SK-N-SH treated with all-trans-retinoic acid at 6 μM for 48 hours (cell line): ENCODE results near the gene PAX3.
A peak's percentile ranks its signal among the peaks of the same experiment; 100 is the strongest.

Source experiments
- ATAC-seq: fragments of 200-7000 bp; cut with Tn5 transposase; 3 replicates; pipeline ENCODE4 v1.9.1; 2020; ENCODE audit warnings: mild to moderate bottlenecking, moderate library complexity
- ARNTL ChIP-seq: fragments of 450-650 bp; formaldehyde crosslinking; IDR thresholded peaks from 2 replicates; pipeline ENCODE4 v1.5.0; 2020; ENCODE audit warnings: low read depth, mild to moderate bottlenecking, moderate library complexity, borderline replicate concordance
- BACH2 ChIP-seq: fragments of 250-450 bp; sonication (Bioruptor Pico); IDR thresholded peaks from 2 replicates; pipeline ENCODE4 v1.9.0; 2021; ENCODE audit warnings: mild to moderate bottlenecking, borderline replicate concordance
- CSDC2 ChIP-seq: fragments of 250-450 bp; sonication (Bioruptor Pico); IDR thresholded peaks from 2 replicates; pipeline ENCODE4 v1.5.0; 2020; ENCODE audit warnings: mild to moderate bottlenecking, moderate library complexity
- CSRNP3 ChIP-seq: fragments of 250-450 bp; sonication (Bioruptor Pico); IDR thresholded peaks from 2 replicates; pipeline ENCODE4 v1.5.1; 2021; ENCODE audit warnings: mild to moderate bottlenecking, moderate library complexity
- ESRRG ChIP-seq: fragments of 250-450 bp; sonication (Bioruptor Pico); IDR thresholded peaks from 2 replicates; pipeline ENCODE4 v1.6.1; 2021; ENCODE audit warnings: mild to moderate bottlenecking
- GLIS3 ChIP-seq: fragments of 250-450 bp; sonication (Bioruptor Pico); IDR thresholded peaks from 2 replicates; pipeline ENCODE4 v1.5.0; 2020; ENCODE audit warnings: mild to moderate bottlenecking, moderate library complexity
- ISL1 ChIP-seq: fragments of 250-450 bp; sonication (Bioruptor Pico); IDR thresholded peaks from 2 replicates; pipeline ENCODE4 v2.1.2; 2022; ENCODE audit warnings: mild to moderate bottlenecking, moderate library complexity
- OSR1 ChIP-seq: fragments of 250-450 bp; sonication (Bioruptor Pico); IDR thresholded peaks from 2 replicates; pipeline ENCODE4 v1.8.0; 2022; ENCODE audit warnings: moderate library complexity, mild to moderate bottlenecking, inconsistent platforms
- POU6F1 ChIP-seq: fragments of 250-450 bp; sonication (Bioruptor Pico); IDR thresholded peaks from 2 replicates; pipeline ENCODE4 v1.8.0; 2021; ENCODE audit warnings: low read depth, mild to moderate bottlenecking, moderate library complexity, borderline replicate concordance
- RARB ChIP-seq: fragments of 250-450 bp; sonication (Bioruptor Pico); IDR thresholded peaks from 2 replicates; pipeline ENCODE4 v1.8.0; 2021; ENCODE audit warnings: mild to moderate bottlenecking, moderate library complexity
- SNAI2 ChIP-seq: fragments of 250-450 bp; sonication (Bioruptor Pico); IDR thresholded peaks from 2 replicates; pipeline ENCODE4 v1.5.0; 2020; ENCODE audit warnings: mild to moderate bottlenecking, moderate library complexity
- TCF4 ChIP-seq: fragments of 250-450 bp; sonication (Bioruptor Pico); IDR thresholded peaks from 2 replicates; pipeline ENCODE4 v1.8.0; 2021; ENCODE audit warnings: mild to moderate bottlenecking, moderate library complexity, borderline replicate concordance
- TOX ChIP-seq: fragments of 250-450 bp; sonication (Bioruptor Pico); IDR thresholded peaks from 2 replicates; pipeline ENCODE4 v1.8.0; 2021; ENCODE audit warnings: mild to moderate bottlenecking, moderate library complexity, borderline replicate concordance
- ZC3H10 ChIP-seq: fragments of 250-450 bp; sonication (Bioruptor Pico); IDR thresholded peaks from 2 replicates; pipeline ENCODE4 v1.5.1; 2021; ENCODE audit warnings: mild to moderate bottlenecking, moderate library complexity
- ZFP3 ChIP-seq: fragments of 250-450 bp; sonication (Bioruptor Pico); IDR thresholded peaks from 2 replicates; pipeline ENCODE4 v1.5.0; 2020; ENCODE audit warnings: mild to moderate bottlenecking, moderate library complexity
- ZFP30 ChIP-seq: fragments of 450-650 bp; formaldehyde crosslinking; IDR thresholded peaks from 2 replicates; pipeline ENCODE4 v1.5.0; 2022; ENCODE audit warnings: mild to moderate bottlenecking, moderate library complexity
- ZNF70 ChIP-seq: fragments of 450-650 bp; formaldehyde crosslinking; IDR thresholded peaks from 2 replicates; pipeline ENCODE4 v1.5.0; 2020; ENCODE audit warnings: mild to moderate bottlenecking, moderate library complexity
- ZNF8 ChIP-seq: fragments of 450-650 bp; formaldehyde crosslinking; IDR thresholded peaks from 2 replicates; pipeline ENCODE4 v1.5.0; 2020; ENCODE audit warnings: mild to moderate bottlenecking, moderate library complexity
- TF ChIP-seq, protein P1 (sequence below): fragments of 250-450 bp; sonication (Bioruptor Pico); IDR thresholded peaks from 2 replicates; pipeline ENCODE4 v1.5.0; 2020; ENCODE audit warnings: mild to moderate bottlenecking, moderate library complexity
- TF ChIP-seq, protein P2 (sequence below): fragments of 250-450 bp; sonication (Bioruptor Pico); IDR thresholded peaks from 2 replicates; pipeline ENCODE4 v1.5.1; 2020; ENCODE audit warnings: low read depth, mild to moderate bottlenecking, moderate library complexity
- TF ChIP-seq, protein P3 (sequence below): fragments of 250-450 bp; sonication (Bioruptor Pico); IDR thresholded peaks from 2 replicates; pipeline ENCODE4 v1.8.0; 2020; ENCODE audit warnings: mild to moderate bottlenecking, moderate library complexity, borderline replicate concordance

The PAX3 gene

GRCh38 chr2:222169346-222169745, 129.5 kb downstream of the PAX3 start:
- TF ChIP-seq OSR1 (CRISPR knock-in tag): no peak
- TF ChIP-seq ISL1 (CRISPR knock-in tag): 0 out of 2 replicates have a peak, but pooled peaks have one; percentile 12
- ATAC-seq: no peak

DNA sequence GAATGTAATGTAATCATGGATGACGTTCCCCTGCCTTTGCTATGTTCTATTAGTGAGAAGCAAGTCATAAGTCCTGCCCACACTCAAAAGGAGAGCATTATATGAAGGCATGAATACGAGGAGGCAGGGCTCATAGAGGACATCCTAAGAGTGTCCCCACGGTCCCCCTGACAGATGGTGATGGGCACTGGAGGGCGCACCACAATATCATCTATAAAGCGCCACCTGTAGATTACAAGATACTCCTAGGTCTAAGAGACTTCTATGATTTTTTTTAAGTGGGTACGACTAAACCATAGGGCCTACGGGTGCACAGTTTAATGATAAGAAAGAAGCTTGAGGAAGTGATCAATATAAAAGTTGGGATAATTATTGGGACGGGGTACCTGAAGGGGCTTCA, 131.0 kb downstream of the PAX3 start:
- TF ChIP-seq ZFP3 (CRISPR knock-in tag) (no peak), CSRNP3 (CRISPR knock-in tag) (no peak)

GRCh38 chr2:222160944-222161343, 137.9 kb downstream of the PAX3 start:
- TF ChIP-seq GLIS3 (no peak), ZNF70 (no peak), TCF4 (CRISPR knock-in tag) (no peak), ZC3H10 (CRISPR knock-in tag) (no peak), RARB (no peak), ESRRG (CRISPR knock-in tag) (no peak), POU6F1 (CRISPR knock-in tag) (no peak), ARNTL (CRISPR knock-in tag) (no peak), ZFP30 (no peak), BACH2 (CRISPR knock-in tag) (no peak), ZNF8 (CRISPR knock-in tag) (no peak), ZFP3 (CRISPR knock-in tag) (no peak), OSR1 (CRISPR knock-in tag) (no peak), CSDC2 (CRISPR knock-in tag) (no peak), SNAI2 (CRISPR knock-in tag) (no peak)
- TF ChIP-seq, protein P1, sequence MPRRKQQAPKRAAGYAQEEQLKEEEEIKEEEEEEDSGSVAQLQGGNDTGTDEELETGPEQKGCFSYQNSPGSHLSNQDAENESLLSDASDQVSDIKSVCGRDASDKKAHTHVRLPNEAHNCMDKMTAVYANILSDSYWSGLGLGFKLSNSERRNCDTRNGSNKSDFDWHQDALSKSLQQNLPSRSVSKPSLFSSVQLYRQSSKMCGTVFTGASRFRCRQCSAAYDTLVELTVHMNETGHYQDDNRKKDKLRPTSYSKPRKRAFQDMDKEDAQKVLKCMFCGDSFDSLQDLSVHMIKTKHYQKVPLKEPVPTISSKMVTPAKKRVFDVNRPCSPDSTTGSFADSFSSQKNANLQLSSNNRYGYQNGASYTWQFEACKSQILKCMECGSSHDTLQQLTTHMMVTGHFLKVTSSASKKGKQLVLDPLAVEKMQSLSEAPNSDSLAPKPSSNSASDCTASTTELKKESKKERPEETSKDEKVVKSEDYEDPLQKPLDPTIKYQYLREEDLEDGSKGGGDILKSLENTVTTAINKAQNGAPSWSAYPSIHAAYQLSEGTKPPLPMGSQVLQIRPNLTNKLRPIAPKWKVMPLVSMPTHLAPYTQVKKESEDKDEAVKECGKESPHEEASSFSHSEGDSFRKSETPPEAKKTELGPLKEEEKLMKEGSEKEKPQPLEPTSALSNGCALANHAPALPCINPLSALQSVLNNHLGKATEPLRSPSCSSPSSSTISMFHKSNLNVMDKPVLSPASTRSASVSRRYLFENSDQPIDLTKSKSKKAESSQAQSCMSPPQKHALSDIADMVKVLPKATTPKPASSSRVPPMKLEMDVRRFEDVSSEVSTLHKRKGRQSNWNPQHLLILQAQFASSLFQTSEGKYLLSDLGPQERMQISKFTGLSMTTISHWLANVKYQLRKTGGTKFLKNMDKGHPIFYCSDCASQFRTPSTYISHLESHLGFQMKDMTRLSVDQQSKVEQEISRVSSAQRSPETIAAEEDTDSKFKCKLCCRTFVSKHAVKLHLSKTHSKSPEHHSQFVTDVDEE (CRISPR knock-in tag): no peak
- TF ChIP-seq, protein P2, sequence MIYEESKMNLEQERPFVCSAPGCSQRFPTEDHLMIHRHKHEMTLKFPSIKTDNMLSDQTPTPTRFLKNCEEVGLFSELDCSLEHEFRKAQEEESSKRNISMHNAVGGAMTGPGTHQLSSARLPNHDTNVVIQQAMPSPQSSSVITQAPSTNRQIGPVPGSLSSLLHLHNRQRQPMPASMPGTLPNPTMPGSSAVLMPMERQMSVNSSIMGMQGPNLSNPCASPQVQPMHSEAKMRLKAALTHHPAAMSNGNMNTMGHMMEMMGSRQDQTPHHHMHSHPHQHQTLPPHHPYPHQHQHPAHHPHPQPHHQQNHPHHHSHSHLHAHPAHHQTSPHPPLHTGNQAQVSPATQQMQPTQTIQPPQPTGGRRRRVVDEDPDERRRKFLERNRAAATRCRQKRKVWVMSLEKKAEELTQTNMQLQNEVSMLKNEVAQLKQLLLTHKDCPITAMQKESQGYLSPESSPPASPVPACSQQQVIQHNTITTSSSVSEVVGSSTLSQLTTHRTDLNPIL: no peak
- TF ChIP-seq, protein P3, sequence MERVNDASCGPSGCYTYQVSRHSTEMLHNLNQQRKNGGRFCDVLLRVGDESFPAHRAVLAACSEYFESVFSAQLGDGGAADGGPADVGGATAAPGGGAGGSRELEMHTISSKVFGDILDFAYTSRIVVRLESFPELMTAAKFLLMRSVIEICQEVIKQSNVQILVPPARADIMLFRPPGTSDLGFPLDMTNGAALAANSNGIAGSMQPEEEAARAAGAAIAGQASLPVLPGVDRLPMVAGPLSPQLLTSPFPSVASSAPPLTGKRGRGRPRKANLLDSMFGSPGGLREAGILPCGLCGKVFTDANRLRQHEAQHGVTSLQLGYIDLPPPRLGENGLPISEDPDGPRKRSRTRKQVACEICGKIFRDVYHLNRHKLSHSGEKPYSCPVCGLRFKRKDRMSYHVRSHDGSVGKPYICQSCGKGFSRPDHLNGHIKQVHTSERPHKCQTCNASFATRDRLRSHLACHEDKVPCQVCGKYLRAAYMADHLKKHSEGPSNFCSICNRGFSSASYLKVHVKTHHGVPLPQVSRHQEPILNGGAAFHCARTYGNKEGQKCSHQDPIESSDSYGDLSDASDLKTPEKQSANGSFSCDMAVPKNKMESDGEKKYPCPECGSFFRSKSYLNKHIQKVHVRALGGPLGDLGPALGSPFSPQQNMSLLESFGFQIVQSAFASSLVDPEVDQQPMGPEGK (CRISPR knock-in tag): no peak
- ATAC-seq: no peak

More for the DNA sequence above, 131.0 kb downstream of the PAX3 start:
- ATAC-seq: no peak

DNA sequence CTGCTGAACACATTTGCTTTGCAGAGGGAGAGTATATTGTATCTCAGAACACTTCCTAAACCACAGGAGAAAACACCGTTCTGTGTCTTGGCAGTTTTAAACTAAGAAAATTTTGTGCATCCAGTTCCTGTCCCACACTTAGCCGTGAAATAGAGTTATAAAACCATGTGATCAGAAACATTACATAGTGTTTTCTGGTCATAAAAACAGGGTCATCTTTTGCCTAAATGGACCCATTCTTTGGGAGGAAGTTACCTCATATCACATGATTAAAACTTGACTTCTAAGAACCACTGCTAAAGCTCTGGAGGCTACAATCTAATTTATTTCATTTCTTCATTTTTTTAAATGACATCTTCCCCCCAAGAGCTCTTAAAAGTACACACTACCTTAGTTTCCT, 138.7 kb downstream of the PAX3 start:
- ATAC-seq: no peak
- no peak for TF ChIP-seq ARNTL (CRISPR knock-in tag)
- no peak for TF ChIP-seq CSRNP3 (CRISPR knock-in tag)
- no peak for TF ChIP-seq ZC3H10 (CRISPR knock-in tag)
- no peak for TF ChIP-seq TCF4 (CRISPR knock-in tag)
- TF ChIP-seq ZFP3 (CRISPR knock-in tag): no peak
- no peak for TF ChIP-seq CSDC2 (CRISPR knock-in tag)
- TF ChIP-seq ZNF70: no peak
- no peak for TF ChIP-seq ISL1 (CRISPR knock-in tag)
- no peak for TF ChIP-seq BACH2 (CRISPR knock-in tag)
- TF ChIP-seq, protein P1 (CRISPR knock-in tag): no peak
- no peak for TF ChIP-seq TOX
